ENCODE data around the gene LHX1. TPM values are rescaled to one million over a fixed set of nuclear protein-coding genes. Genes with fewer than 3 reads are reported as not detected.

The LHX1 gene
- polyA plus RNA-seq, 1 of the 3 experiments (the other 2 are of a cell fraction), result not detected

DNA sequence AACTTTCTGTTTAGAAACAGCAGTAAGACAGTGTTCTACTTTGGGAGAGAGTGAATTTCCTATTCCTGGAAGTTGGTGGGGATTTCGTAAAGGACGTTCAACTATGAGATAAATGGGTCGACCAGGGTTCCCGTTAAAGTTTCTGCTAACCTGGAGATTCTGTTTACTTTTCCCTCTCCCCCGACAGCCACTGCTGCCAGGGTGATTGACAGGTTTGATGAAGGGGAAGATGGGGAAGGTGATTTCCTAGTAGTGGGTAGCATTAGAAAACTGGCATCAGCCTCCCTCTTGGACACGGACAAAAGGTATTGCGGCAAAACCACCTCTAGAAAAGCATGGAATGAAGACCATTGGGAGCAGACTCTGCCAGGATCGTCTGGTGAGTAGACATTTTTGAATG lies 12.8 kb downstream of the LHX1 start:
- ChIA-PET CTCF (interaction anchor here (0.6 to 1.8 kb wide), 6 partner anchors 16 to 324 kb away, joined by 3 to 8 read pairs (median 3); no protein-coding TSS in a partner anchor), POLR2A (interaction anchor here (0.6 kb wide), 1 partner anchor 92 kb away, joined by 3 read pairs; no protein-coding TSS in a partner anchor)
- H3F3A ChIP-seq (replicated peaks; ENCODE audit: insufficient read depth), result no peaks in the 10 kb centered on the region
- peaks cover 33% of the 10 kb centered on the region for H3K79me2 ChIP-seq (ENCODE audit: insufficient read depth)
- H3K4me3 ChIP-seq (ENCODE audit: low read depth in 2 of 2, low read length in 1 of 2), result peak overlapping the region; percentile 70 to 91
- H2AFZ ChIP-seq (ENCODE audit: low read depth), result no peak overlapping the region
- no peaks in the 10 kb centered on the region for H3K9me3 ChIP-seq
- 87% methylated on average over 8 of the region's 8 CpGs for WGBS (ENCODE audit: low lambda C conversion rate)
- peak overlapping the region; percentile 94 for H3K4me2 ChIP-seq
- H4K20me1 ChIP-seq (ENCODE audit: insufficient read depth), result peaks cover 10% of the 10 kb centered on the region
- peaks cover 34% of the 10 kb centered on the region for H3K27me3 ChIP-seq (ENCODE audit: insufficient read depth)
- no peaks in the 10 kb centered on the region for H3K9me2 ChIP-seq
- DNase-seq, result no peak
- no peak for TF ChIP-seq RXRA (IDR thresholded peaks at IDR 0.05; ENCODE audit: borderline replicate concordance, low read depth)
- TF ChIP-seq NRF1 (IDR thresholded peaks at IDR 0.05; ENCODE audit: low read depth, low read length), result no peak
- TF ChIP-seq, protein P1, sequence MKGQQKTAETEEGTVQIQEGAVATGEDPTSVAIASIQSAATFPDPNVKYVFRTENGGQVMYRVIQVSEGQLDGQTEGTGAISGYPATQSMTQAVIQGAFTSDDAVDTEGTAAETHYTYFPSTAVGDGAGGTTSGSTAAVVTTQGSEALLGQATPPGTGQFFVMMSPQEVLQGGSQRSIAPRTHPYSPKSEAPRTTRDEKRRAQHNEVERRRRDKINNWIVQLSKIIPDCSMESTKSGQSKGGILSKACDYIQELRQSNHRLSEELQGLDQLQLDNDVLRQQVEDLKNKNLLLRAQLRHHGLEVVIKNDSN (IDR thresholded peaks at IDR 0.05; ENCODE audit: borderline replicate concordance, low read depth), result no peak
- TF ChIP-seq, protein P2, sequence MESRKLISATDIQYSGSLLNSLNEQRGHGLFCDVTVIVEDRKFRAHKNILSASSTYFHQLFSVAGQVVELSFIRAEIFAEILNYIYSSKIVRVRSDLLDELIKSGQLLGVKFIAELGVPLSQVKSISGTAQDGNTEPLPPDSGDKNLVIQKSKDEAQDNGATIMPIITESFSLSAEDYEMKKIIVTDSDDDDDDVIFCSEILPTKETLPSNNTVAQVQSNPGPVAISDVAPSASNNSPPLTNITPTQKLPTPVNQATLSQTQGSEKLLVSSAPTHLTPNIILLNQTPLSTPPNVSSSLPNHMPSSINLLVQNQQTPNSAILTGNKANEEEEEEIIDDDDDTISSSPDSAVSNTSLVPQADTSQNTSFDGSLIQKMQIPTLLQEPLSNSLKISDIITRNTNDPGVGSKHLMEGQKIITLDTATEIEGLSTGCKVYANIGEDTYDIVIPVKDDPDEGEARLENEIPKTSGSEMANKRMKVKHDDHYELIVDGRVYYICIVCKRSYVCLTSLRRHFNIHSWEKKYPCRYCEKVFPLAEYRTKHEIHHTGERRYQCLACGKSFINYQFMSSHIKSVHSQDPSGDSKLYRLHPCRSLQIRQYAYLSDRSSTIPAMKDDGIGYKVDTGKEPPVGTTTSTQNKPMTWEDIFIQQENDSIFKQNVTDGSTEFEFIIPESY (IDR thresholded peaks at IDR 0.05; ENCODE audit: borderline replicate concordance, low read depth), result no peak
- peaks cover 0 to 16% of the 10 kb centered on the region in 2 experiments; a peak in 2 of 4 replicates for H3K4me1 ChIP-seq (ENCODE audit: control insufficient read depth in 1 of 2, insufficient read depth in 2 of 2, low read depth in 1 of 2, low read length in 1 of 2)
- H3K27ac ChIP-seq (ENCODE audit: low read depth in 2 of 2, low read length in 1 of 2), result peak overlapping the region in 1 of 2 experiments; percentile 82; a peak in 1 of 4 replicates
- H3K9ac ChIP-seq, result peak overlapping the region; percentile 86; the same call in 1 of the 2 replicates
- peaks cover 35 to 43% of the 10 kb centered on the region in 2 experiments for H3K36me3 ChIP-seq (replicated peaks in 1 of 2; ENCODE audit: control insufficient read depth in 1 of 2, insufficient read depth in 2 of 2, low read length in 1 of 2)

DNA sequence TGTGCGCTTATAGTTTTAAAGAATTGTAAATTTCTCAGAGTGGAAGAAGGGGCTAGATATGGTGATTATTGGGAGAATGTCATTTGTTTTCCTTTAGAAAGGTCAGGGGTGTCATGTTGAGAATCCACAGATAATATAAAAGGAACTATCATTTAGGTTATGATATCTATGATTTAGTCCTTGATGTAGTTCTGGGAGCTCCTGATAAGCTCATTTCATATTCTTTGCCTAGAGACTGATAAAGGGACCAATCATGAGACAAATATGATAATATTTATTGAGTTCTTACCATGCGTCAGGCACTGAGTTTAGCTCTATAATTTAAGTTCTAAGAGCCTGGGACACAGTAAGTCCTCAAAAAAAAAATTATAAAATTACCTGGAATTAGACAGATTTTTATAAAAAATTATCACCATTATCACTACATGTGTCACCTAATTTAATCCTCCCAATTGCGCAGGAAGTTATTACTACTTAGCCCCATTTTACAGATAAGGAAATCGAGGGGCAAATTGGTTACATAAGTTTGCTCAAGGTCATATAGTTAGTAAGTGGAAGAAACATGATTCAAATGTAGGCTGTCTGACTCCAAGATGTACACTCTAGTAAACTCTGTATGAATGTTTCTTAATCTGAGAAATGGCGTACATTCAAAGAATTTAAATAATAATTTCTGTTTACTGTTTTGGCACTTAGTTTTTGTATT lies 14.0 kb downstream of the LHX1 start:
- Histone ChIP-seq H3K4me2 (no peak overlapping the region), H4K20me1 (ENCODE audit: insufficient read depth) (peaks cover 8% of the 10 kb centered on the region), H3K36me3 (replicated peaks in 1 of 2; ENCODE audit: control insufficient read depth in 1 of 2, insufficient read depth in 2 of 2, low read length in 1 of 2) (peaks cover 41 to 52% of the 10 kb centered on the region in 2 experiments), H3K27ac (ENCODE audit: low read depth in 2 of 2, low read length in 1 of 2) (no peak overlapping the region), H3K9me3 (no peaks in the 10 kb centered on the region), H3K4me3 (ENCODE audit: low read depth in 2 of 2, low read length in 1 of 2) (no peak overlapping the region), H3K4me1 (ENCODE audit: control insufficient read depth in 1 of 2, insufficient read depth in 2 of 2, low read depth in 1 of 2, low read length in 1 of 2) (peaks cover 0 to 16% of the 10 kb centered on the region in 2 experiments; a peak in 2 of 4 replicates), H3K9ac (no peak overlapping the region), H3K79me2 (ENCODE audit: insufficient read depth) (peaks cover 33% of the 10 kb centered on the region), H3K9me2 (no peaks in the 10 kb centered on the region), H3K27me3 (ENCODE audit: insufficient read depth) (peaks cover 22% of the 10 kb centered on the region), H2AFZ (ENCODE audit: low read depth) (no peak overlapping the region), H3F3A (replicated peaks; ENCODE audit: insufficient read depth) (no peaks in the 10 kb centered on the region)
- ChIA-PET POLR2A (no interaction called here), CTCF (interaction anchor here (1.1 to 1.2 kb wide), 2 partner anchors 14 to 96 kb away, joined by 4 to 5 read pairs; partner anchors contain the start of gene LHX1)
- WGBS (ENCODE audit: low lambda C conversion rate), result 87% methylated on average over 5 of the region's 5 CpGs
- TF ChIP-seq EP300 (IDR thresholded peaks at IDR 0.05; ENCODE audit: borderline replicate concordance in 1 of 2, low read depth in 1 of 2, low read length in 1 of 2) (no peak), MEF2A (IDR thresholded peaks at IDR 0.05; ENCODE audit: borderline replicate concordance, low read depth) (no peak), NFIC (IDR thresholded peaks at IDR 0.05; ENCODE audit: borderline replicate concordance) (no peak), TEAD4 (IDR thresholded peaks at IDR 0.05; ENCODE audit: borderline replicate concordance, insufficient read depth) (no peak), CHD2 (IDR thresholded peaks at IDR 0.05; ENCODE audit: low read length, partially characterized antibody) (no peak), RXRA (IDR thresholded peaks at IDR 0.05; ENCODE audit: borderline replicate concordance, low read depth) (no peak), FOXM1 (IDR thresholded peaks at IDR 0.05; ENCODE audit: low read depth) (no peak), ELF1 (IDR thresholded peaks at IDR 0.05) (no peak)
- TF ChIP-seq, protein P2 (IDR thresholded peaks at IDR 0.05; ENCODE audit: borderline replicate concordance, low read depth), result no peak
- TF ChIP-seq, protein P3, sequence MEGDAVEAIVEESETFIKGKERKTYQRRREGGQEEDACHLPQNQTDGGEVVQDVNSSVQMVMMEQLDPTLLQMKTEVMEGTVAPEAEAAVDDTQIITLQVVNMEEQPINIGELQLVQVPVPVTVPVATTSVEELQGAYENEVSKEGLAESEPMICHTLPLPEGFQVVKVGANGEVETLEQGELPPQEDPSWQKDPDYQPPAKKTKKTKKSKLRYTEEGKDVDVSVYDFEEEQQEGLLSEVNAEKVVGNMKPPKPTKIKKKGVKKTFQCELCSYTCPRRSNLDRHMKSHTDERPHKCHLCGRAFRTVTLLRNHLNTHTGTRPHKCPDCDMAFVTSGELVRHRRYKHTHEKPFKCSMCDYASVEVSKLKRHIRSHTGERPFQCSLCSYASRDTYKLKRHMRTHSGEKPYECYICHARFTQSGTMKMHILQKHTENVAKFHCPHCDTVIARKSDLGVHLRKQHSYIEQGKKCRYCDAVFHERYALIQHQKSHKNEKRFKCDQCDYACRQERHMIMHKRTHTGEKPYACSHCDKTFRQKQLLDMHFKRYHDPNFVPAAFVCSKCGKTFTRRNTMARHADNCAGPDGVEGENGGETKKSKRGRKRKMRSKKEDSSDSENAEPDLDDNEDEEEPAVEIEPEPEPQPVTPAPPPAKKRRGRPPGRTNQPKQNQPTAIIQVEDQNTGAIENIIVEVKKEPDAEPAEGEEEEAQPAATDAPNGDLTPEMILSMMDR (IDR thresholded peaks at IDR 0.05), result no peak
- TF ChIP-seq, protein P4, sequence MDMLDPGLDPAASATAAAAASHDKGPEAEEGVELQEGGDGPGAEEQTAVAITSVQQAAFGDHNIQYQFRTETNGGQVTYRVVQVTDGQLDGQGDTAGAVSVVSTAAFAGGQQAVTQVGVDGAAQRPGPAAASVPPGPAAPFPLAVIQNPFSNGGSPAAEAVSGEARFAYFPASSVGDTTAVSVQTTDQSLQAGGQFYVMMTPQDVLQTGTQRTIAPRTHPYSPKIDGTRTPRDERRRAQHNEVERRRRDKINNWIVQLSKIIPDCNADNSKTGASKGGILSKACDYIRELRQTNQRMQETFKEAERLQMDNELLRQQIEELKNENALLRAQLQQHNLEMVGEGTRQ (IDR thresholded peaks at IDR 0.05; ENCODE audit: borderline replicate concordance, low read depth, low read length), result no peak
- DNase-seq, result no peak
